Stomach (tissue), 9 donors: Measurements from ENCODE around the gene PRSS21. TPM values are rescaled to one million over a fixed set of nuclear protein-coding genes. Genes with fewer than 3 reads are reported as not detected.
A peak's percentile ranks its signal among the peaks of the same experiment; 100 is the strongest.

Source experiments
- DNase-seq, 2 donors: peaks; one replicate each; pipeline versions ENCODE4 v3.0.0 to v3.0.0-alpha.2; 2013 to 2019
- H3K27ac ChIP-seq, 5 donors: fragments of 200-600 bp in 4 of 5; sonication (generic) in 4 of 5; one replicate each; pipeline ENCODE4 v1.5.1; 2013 to 2019; ENCODE audit warnings: mild to moderate bottlenecking in 1 of 5, moderate library complexity in 1 of 5
- H3K27me3 ChIP-seq, 3 donors: fragments of 200-600 bp; sonication (generic); one replicate each; pipeline ENCODE4 v1.5.1; 2017 to 2019; ENCODE audit warnings: mixed run types in 1 of 3
- H3K36me3 ChIP-seq, 4 donors: fragments of 200-600 bp; sonication (generic); 1 replicate in 3 of 4; 2 replicates in 1 of 4; pipeline ENCODE4 v1.5.1; 2016 to 2019
- H3K4me1 ChIP-seq, 4 donors: fragments of 200-600 bp; sonication (generic); one replicate each; pipeline ENCODE4 v1.5.1; 2016 to 2019
- H3K4me3 ChIP-seq, 4 donors: fragments of 200-600 bp; sonication (generic) in 3 of 4; one replicate each; pipeline ENCODE4 v1.5.1; 2016 to 2019; ENCODE audit warnings: mild to moderate bottlenecking in 1 of 4
- H3K9me3 ChIP-seq, 4 donors: fragments of 200-600 bp; sonication (generic); one replicate each; pipeline ENCODE4 v1.5.1; 2016 to 2019
- CTCF ChIP-seq, 7 experiments: fragments of 450-650 bp in 4 of 7; fragments of 200-600 bp in 3 of 7; sonication (generic) in 3 of 7; IDR thresholded peaks; one replicate each; pipeline ENCODE4 v1.5.1; 2016 to 2019; ENCODE audit warnings: antibody characterized with exemption in 7 of 7, control low read depth in 2 of 7, mild to moderate bottlenecking in 1 of 7
- EP300 ChIP-seq: sonication (generic); formaldehyde crosslinking; IDR thresholded peaks from one replicate; pipeline ENCODE4 v1.6.1; 2017; ENCODE audit warnings: antibody characterized with exemption
- POLR2A ChIP-seq, 4 donors: fragments of 450-650 bp; IDR thresholded peaks; one replicate each; pipeline ENCODE4 v1.6.1; 2016; ENCODE audit warnings: antibody characterized with exemption in 4 of 4, control low read depth in 2 of 4, mild to moderate bottlenecking in 1 of 4, moderate library complexity in 1 of 4
- POLR2AphosphoS5 ChIP-seq, 3 donors: sonication (generic); formaldehyde crosslinking; IDR thresholded peaks; one replicate each; pipeline ENCODE4 v1.6.1; 2016; ENCODE audit warnings: antibody characterized with exemption in 3 of 3
- WGBS, 5 donors: extraction: QIAGEN DNeasy Blood & Tissue Kit in 3 of 5; methylation state at CpG; one replicate each; pipeline versions ENCODE4 v1.1.5 to v1.1.7; 2013 to 2018; 5-methylcytosine and 5-hydroxymethylcytosine counted together
- intact Hi-C: fragments of 100-400 bp; cut with DNase I; formaldehyde crosslinking; loops from one replicate; pipeline ENCODE4 v1.15.1; 2023; ENCODE audit warnings: low total_unique reads
- polyA plus RNA-seq, 3 donors: library from polyadenylated mRNA; stranded (reverse); fragments of 200-250 nt; gene quantifications; one replicate each; pipeline ENCODE4 v1.2.3, GENCODE V29; 2013
- total RNA-seq, 5 donors: library from RNA; depleted of rRNA; stranded (reverse); fragments of >200 nt; gene quantifications; one replicate each; pipeline versions ENCODE4 v1.1.0 to v1.2.3, GENCODE V29; 2014 to 2016
- donor health status: healthy with polysubstance abuse.
- donor health status: Bipolar disorder and iron deficiency.
- donor health status: healthy.

Gene PRSS21
- total and polyA plus RNA-seq, 8 donors = 0.50 to 2.9 (median 0.88) TPM; not detected in 4

GRCh38 chr16:2840914-2841313 lies 23.9 kb downstream of the PRSS21 start:
- H3K27me3 ChIP-seq = peaks cover 0 to 55% (median 0%) of the 10 kb centered on the region in 3 donors
- peaks cover 17 to 29% (median 27%) of the 10 kb centered on the region in 4 donors for H3K4me1 ChIP-seq
- no peak for TF ChIP-seq POLR2A (IDR thresholded peaks at IDR 0.05)
- no peak for TF ChIP-seq POLR2AphosphoS5 (IDR thresholded peaks at IDR 0.05)
- TF ChIP-seq CTCF (IDR thresholded peaks at IDR 0.05) = no peak
- no peak for TF ChIP-seq EP300
- no peak overlapping the region for H3K27ac ChIP-seq
- no peaks in the 10 kb centered on the region for H3K9me3 ChIP-seq
- no peaks in the 10 kb centered on the region for H3K36me3 ChIP-seq
- intact Hi-C loops = no loop called here
- no peak overlapping the region for H3K4me3 ChIP-seq
- WGBS, 5 donors = 82 to 91% (median 86%) methylated on average over 7 to 12 of the region's 12 CpGs
- DNase-seq = no peak

GRCh38 chr16:2841606-2842339 lies 24.7 kb downstream of the PRSS21 start:
- Histone ChIP-seq H3K27ac (peak overlapping the region in 2 of 5 donors; percentile 25 to 32), H3K9me3 (no peaks in the 10 kb centered on the region), H3K36me3 (no peaks in the 10 kb centered on the region), H3K4me3 (peak overlapping the region in 3 of 4 donors; percentile 16 to 33 (median 25)), H3K27me3 (peaks cover 0 to 47% (median 0%) of the 10 kb centered on the region in 3 donors), H3K4me1 (peaks cover 8 to 29% (median 21%) of the 10 kb centered on the region in 4 donors)
- DNase-seq = no peak
- 67 to 74% (median 70%) methylated on average over 14 to 18 of the region's 18 CpGs for WGBS, 5 donors
- intact Hi-C loops = no loop called here
- TF ChIP-seq EP300 (no peak), CTCF (IDR thresholded peaks at IDR 0.05) (no peak), POLR2AphosphoS5 (IDR thresholded peaks at IDR 0.05) (no peak), POLR2A (IDR thresholded peaks at IDR 0.05) (no peak)

DNA sequence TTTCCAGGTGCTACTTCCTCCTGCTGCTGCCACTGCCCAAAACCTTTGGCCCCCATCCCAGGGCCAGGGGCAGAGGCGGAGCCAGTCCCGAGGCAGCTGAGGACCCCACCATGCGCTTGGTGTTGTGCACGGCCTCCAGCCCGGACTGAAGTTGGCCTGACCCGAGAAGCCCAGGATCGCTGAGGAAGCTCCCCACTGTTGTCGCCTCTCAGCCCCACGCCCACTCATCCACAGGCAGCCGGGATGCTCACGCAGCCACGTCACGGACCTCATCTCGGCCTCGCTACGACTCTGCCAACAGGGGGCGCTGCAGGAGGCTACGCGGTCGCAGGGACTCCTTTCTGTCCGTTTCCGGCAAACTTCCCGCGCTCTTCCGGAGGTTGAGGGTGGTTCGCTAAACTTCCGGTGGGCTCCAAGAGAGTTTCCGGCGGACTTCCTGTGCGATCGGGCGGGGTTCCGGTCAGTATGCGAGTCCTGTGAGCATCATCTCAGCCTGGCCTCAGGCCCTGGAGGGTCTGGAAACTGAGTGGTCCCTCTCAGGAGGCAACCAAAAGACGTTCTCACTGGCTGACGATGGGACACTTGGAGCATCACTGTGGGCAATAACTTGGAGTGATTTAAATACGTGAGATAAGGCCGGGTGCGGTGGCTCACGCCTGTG lies 25.4 kb downstream of the PRSS21 start:
- no peak for TF ChIP-seq POLR2A (IDR thresholded peaks at IDR 0.05)
- TF ChIP-seq EP300 = no peak
- peak in 1 of 3 donors; percentile 29 for TF ChIP-seq POLR2AphosphoS5 (IDR thresholded peaks at IDR 0.05)
- TF ChIP-seq CTCF (IDR thresholded peaks at IDR 0.05) = peak in 5 of 7 experiments; percentile 16 to 44 (median 26)
- intact Hi-C loops = no loop called here
- Histone ChIP-seq H3K4me3 (peak overlapping the region in 3 of 4 donors; percentile 16 to 33 (median 25)), H3K9me3 (no peaks in the 10 kb centered on the region), H3K27me3 (peaks cover 0 to 40% (median 0%) of the 10 kb centered on the region in 3 donors), H3K27ac (peak overlapping the region in 3 of 5 donors; percentile 25 to 32 (median 29)), H3K36me3 (no peaks in the 10 kb centered on the region), H3K4me1 (peaks cover 8 to 35% (median 20%) of the 10 kb centered on the region in 4 donors)
- peak; percentile 50 to 83 for DNase-seq
- 31 to 47% (median 45%) methylated on average over 24 to 40 of the region's 40 CpGs for WGBS, 5 donors

GRCh38 chr16:2843526-2843925 lies 26.5 kb downstream of the PRSS21 start:
- no peak overlapping the region for H3K27ac ChIP-seq
- TF ChIP-seq POLR2AphosphoS5 (IDR thresholded peaks at IDR 0.05) = no peak
- no peak for TF ChIP-seq EP300
- TF ChIP-seq CTCF (IDR thresholded peaks at IDR 0.05) = no peak
- TF ChIP-seq POLR2A (IDR thresholded peaks at IDR 0.05) = no peak
- DNase-seq = no peak
- peaks cover 8 to 37% (median 20%) of the 10 kb centered on the region in 4 donors for H3K4me1 ChIP-seq
- H3K9me3 ChIP-seq = no peaks in the 10 kb centered on the region
- peaks cover 0 to 33% (median 0%) of the 10 kb centered on the region in 3 donors for H3K27me3 ChIP-seq
- intact Hi-C loops = no loop called here
- 87 to 93% (median 89%) methylated on average over 8 of the region's 8 CpGs for WGBS, 5 donors
- no peak overlapping the region for H3K4me3 ChIP-seq
- no peaks in the 10 kb centered on the region for H3K36me3 ChIP-seq
